Transverse colon (tissue), 4 donors: Measurements from ENCODE around the gene VTN. TPM values are rescaled to one million over a fixed set of nuclear protein-coding genes. Genes with fewer than 3 reads are reported as not detected.

Source experiments
- DNase-seq: peaks from one replicate; pipeline ENCODE4 v3.0.0-alpha.2; 2019
- H3K27ac ChIP-seq, 4 donors: fragments of 200-600 bp; sonication (generic); 2 replicates each; pipeline ENCODE4 v1.5.1; 2016 to 2018; ENCODE audit warnings: inconsistent platforms in 4 of 4
- H3K27me3 ChIP-seq: fragments of 200-600 bp; sonication (generic); 2 replicates; pipeline ENCODE4 v1.5.1; 2017; ENCODE audit warnings: inconsistent platforms
- H3K36me3 ChIP-seq, 4 donors: fragments of 200-600 bp; sonication (generic); 2 replicates each; pipeline ENCODE4 v1.5.1; 2017 to 2019; ENCODE audit warnings: inconsistent platforms in 4 of 4
- H3K4me1 ChIP-seq, 4 donors: fragments of 200-600 bp; sonication (generic); 2 replicates each; pipeline ENCODE4 v1.5.1; 2017 to 2020; ENCODE audit warnings: inconsistent platforms in 4 of 4
- H3K4me3 ChIP-seq, 4 donors: fragments of 200-600 bp; sonication (generic); 1 replicate in 1 of 4; 2 replicates in 3 of 4; pipeline versions ENCODE4 v1.5.1 to v1.6.1; 2017 to 2019; ENCODE audit warnings: inconsistent platforms in 4 of 4
- H3K9me3 ChIP-seq, 2 donors: fragments of 200-600 bp; sonication (generic); 2 replicates each; pipeline ENCODE4 v1.5.1; 2017 to 2019; ENCODE audit warnings: inconsistent platforms in 2 of 2
- EP300 ChIP-seq: sonication (generic); formaldehyde crosslinking; IDR thresholded peaks from one replicate; pipeline ENCODE4 v1.6.1; 2017; ENCODE audit warnings: antibody characterized with exemption, low read depth
- POLR2A ChIP-seq: fragments of 450-650 bp; IDR thresholded peaks from one replicate; pipeline ENCODE4 v1.6.1; 2016; ENCODE audit warnings: antibody characterized with exemption, mild to moderate bottlenecking, moderate library complexity
- POLR2AphosphoS5 ChIP-seq, 3 donors: sonication (generic); formaldehyde crosslinking; IDR thresholded peaks; one replicate each; pipeline ENCODE4 v1.6.1; 2016; ENCODE audit warnings: antibody characterized with exemption in 3 of 3
- WGBS, 2 donors: methylation state at CpG; one replicate each; pipeline ENCODE4 v1.1.5; 2018; ENCODE audit warnings: low coverage in 1 of 2; 5-methylcytosine and 5-hydroxymethylcytosine counted together
- in situ Hi-C, 4 donors: fragments of 200-750 bp; cut with MboI; loops; one replicate each; pipeline versions ENCODE4 v1.15.0 to v1.15.1; 2017; ENCODE audit warnings: low sequenced_read_pairs in 3 of 4, low pct_ligation_motif_present in 1 of 4, low pct_unique_long_range_greater_than_20kb in 1 of 4
- intact Hi-C: fragments of 100-400 bp; cut with DNase I; formaldehyde crosslinking; loops from one replicate; pipeline ENCODE4 v1.15.1; 2023; ENCODE audit warnings: low total_unique reads
- total RNA-seq, 4 donors: library from RNA; depleted of rRNA; stranded (reverse); fragments of >200 nt; gene quantifications; one replicate each; pipeline ENCODE4 v1.1.0, GENCODE V29; 2016
- TF ChIP-seq, protein P1 (sequence below), 5 experiments: fragments of 200-600 bp in 3 of 5; fragments of 450-650 bp in 2 of 5; sonication (generic) in 3 of 5; IDR thresholded peaks; 1 replicate in 2 of 5; 2 replicates in 3 of 5; pipeline ENCODE4 v1.5.1; 2016 to 2017; ENCODE audit warnings: antibody characterized with exemption in 5 of 5, inconsistent platforms in 3 of 5, mild to moderate bottlenecking in 2 of 5, moderate library complexity in 1 of 5

The VTN gene
- total RNA-seq, 4 donors from 2014 or later: not detected

DNA sequence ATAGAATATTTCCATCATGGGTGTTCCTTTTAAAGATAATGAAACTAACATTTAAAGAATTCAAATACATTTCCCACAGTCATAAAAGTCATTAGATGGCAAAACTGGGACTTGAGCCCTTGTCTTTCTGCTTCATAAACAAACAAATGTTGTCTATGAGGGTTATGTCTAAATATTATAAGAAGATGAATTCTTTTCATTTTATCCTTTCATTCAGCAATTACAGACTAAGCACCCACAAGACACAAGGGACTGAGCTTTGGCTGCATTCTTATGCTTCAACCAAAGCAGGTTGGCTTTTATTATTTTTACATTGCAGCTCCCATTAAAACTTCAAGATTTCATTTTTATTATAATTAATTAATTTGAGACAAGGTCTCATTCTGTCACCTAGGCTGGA, 16.3 kb upstream of the VTN start:
- in situ Hi-C loops: no loop called here
- TF ChIP-seq POLR2A: no peak
- TF ChIP-seq POLR2AphosphoS5 (IDR thresholded peaks at IDR 0.05): no peak
- no peak for TF ChIP-seq EP300
- TF ChIP-seq, protein P1, sequence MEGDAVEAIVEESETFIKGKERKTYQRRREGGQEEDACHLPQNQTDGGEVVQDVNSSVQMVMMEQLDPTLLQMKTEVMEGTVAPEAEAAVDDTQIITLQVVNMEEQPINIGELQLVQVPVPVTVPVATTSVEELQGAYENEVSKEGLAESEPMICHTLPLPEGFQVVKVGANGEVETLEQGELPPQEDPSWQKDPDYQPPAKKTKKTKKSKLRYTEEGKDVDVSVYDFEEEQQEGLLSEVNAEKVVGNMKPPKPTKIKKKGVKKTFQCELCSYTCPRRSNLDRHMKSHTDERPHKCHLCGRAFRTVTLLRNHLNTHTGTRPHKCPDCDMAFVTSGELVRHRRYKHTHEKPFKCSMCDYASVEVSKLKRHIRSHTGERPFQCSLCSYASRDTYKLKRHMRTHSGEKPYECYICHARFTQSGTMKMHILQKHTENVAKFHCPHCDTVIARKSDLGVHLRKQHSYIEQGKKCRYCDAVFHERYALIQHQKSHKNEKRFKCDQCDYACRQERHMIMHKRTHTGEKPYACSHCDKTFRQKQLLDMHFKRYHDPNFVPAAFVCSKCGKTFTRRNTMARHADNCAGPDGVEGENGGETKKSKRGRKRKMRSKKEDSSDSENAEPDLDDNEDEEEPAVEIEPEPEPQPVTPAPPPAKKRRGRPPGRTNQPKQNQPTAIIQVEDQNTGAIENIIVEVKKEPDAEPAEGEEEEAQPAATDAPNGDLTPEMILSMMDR (IDR thresholded peaks at IDR 0.05): no peak
- intact Hi-C loops: loop anchor here (5.0 kb wide), 1 partner anchor 1866 kb away; no protein-coding TSS in a partner anchor
- Histone ChIP-seq H3K36me3 (peaks cover 0 to 28% (median 6%) of the 10 kb centered on the region in 4 donors), H3K9me3 (no peaks in the 10 kb centered on the region), H3K27ac (no peak overlapping the region), H3K27me3 (no peaks in the 10 kb centered on the region), H3K4me3 (no peak overlapping the region), H3K4me1 (peaks cover 0 to 16% (median 6%) of the 10 kb centered on the region in 4 donors)
- no peak for DNase-seq

- peaks cover 0 to 19% (median 8%) of the 10 kb centered on the region in 4 donors for H3K4me1 ChIP-seq
- H3K36me3 ChIP-seq: peaks cover 0 to 18% (median 6%) of the 10 kb centered on the region in 4 donors
- 65% methylated on average over 8 of the region's 8 CpGs; no CpG with 5 or more reads in 1 of the 2 donors for WGBS, 2 donors
- TF ChIP-seq, protein P1 (IDR thresholded peaks at IDR 0.05): no peak
- TF ChIP-seq POLR2A (no peak), POLR2AphosphoS5 (IDR thresholded peaks at IDR 0.05) (no peak), EP300 (no peak)
- H3K27ac ChIP-seq: peak overlapping the region; percentile 63 to 74 (median 70)
- no peaks in the 10 kb centered on the region for H3K27me3 ChIP-seq
- no peak for DNase-seq
- H3K4me3 ChIP-seq: peak overlapping the region in 3 of 4 donors; percentile 35 to 53 (median 47)
- intact Hi-C loops (loop anchor here (5.0 kb wide), 1 partner anchor 1867 kb away; no protein-coding TSS in a partner anchor), in situ Hi-C loops (no loop called here)
- H3K9me3 ChIP-seq: no peaks in the 10 kb centered on the region
Observed at GRCh38 chr17:28385406-28385805, 15.3 kb upstream of the VTN start.

DNA sequence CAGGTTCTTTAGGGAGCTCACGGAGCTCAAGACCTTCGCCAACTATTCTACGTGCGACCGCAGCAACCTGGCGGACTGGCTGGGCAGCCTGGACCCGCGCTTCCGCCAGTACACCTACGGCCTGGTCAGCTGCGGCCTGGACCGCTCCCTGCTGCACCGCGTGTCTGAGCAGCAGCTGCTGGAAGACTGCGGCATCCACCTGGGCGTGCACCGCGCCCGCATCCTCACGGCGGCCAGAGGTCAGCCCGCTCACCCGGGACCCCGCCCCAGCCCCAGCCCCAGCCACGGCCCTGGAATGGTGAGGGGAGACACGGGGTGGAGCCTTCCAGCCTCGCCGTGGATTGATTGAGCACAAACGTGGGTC, 14.9 kb upstream of the VTN start:
- peak; percentile 42 for DNase-seq
- WGBS, 2 donors: 33% methylated on average over 15 of the region's 29 CpGs; no CpG with 5 or more reads in 1 of the 2 donors
- intact Hi-C loops: loop anchor here (5.0 kb wide), 1 partner anchor 1867 kb away; no protein-coding TSS in a partner anchor
- in situ Hi-C loops: no loop called here
- H3K27me3 ChIP-seq: no peaks in the 10 kb centered on the region
- H3K4me1 ChIP-seq: peaks cover 0 to 19% (median 8%) of the 10 kb centered on the region in 4 donors
- H3K9me3 ChIP-seq: no peaks in the 10 kb centered on the region
- TF ChIP-seq, protein P1 (IDR thresholded peaks at IDR 0.05): no peak
- peak in 1 of 3 donors; percentile 41 for TF ChIP-seq POLR2AphosphoS5 (IDR thresholded peaks at IDR 0.05)
- peak overlapping the region; percentile 10 to 53 (median 41) for H3K4me3 ChIP-seq
- peak overlapping the region; percentile 63 to 74 (median 70) for H3K27ac ChIP-seq
- peaks cover 0 to 15% (median 6%) of the 10 kb centered on the region in 4 donors for H3K36me3 ChIP-seq

DNA sequence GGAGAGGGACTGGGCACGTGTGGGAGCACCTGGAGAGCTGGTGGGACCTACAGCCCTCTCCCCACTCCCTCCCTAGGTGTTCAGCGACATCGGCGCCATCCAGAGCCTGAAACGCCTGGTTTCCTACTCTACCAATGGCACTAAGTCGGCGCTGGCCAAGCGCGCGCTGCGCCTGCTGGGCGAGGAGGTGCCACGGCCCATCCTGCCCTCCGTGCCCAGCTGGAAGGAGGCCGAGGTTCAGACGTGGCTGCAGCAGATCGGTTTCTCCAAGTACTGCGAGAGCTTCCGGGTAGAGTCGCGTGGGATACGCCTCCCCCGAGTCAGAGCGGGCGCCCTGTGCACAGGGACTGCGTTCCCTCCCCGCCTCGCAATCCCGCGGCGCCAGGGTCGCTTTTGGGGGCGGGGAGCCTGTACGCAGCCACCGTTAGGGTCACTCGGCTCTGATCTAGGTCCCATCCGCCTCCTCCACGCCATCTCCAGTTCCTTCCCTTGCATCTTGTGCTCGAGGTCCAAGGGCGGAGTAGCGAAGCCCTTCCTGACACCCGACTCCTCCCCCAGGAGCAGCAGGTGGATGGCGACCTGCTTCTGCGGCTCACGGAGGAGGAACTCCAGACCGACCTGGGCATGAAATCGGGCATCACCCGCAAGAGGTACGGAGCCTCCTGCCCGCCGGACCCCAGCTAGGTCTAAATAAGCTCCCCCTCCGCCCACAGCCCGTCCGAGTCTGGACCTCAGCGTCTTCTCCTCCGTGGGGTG, 14.4 kb upstream of the VTN start:
- H3K4me1 ChIP-seq: peaks cover 0 to 19% (median 8%) of the 10 kb centered on the region in 4 donors
- WGBS, 2 donors: 14 to 43% methylated on average over 11 to 44 of the region's 56 CpGs
- DNase-seq: peak; percentile 84

More for the DNA sequence above, 14.4 kb upstream of the VTN start:
- TF ChIP-seq POLR2AphosphoS5 (IDR thresholded peaks at IDR 0.05) (peak in 2 of 3 donors; percentile 79 to 85), EP300 (no peak), POLR2A (peak; percentile 73)
- TF ChIP-seq, protein P1 (IDR thresholded peaks at IDR 0.05): peak in 1 of 5 experiments; percentile 3
- in situ Hi-C loops: no loop called here
- H3K9me3 ChIP-seq: no peaks in the 10 kb centered on the region
- intact Hi-C loops: loop anchor here (5.0 kb wide), 2 partner anchors 158 to 1868 kb away; no protein-coding TSS in a partner anchor
- peaks cover 0 to 11% (median 4%) of the 10 kb centered on the region in 4 donors for H3K36me3 ChIP-seq
- peak overlapping the region; percentile 10 to 53 (median 41) for H3K4me3 ChIP-seq
- H3K27me3 ChIP-seq: no peaks in the 10 kb centered on the region
- H3K27ac ChIP-seq: peak overlapping the region; percentile 63 to 74 (median 70)
